Progenitor cell of endocrine pancreas (in vitro differentiated cells): Measurements from ENCODE around the gene TRIM4. TPM values are rescaled to one million over a fixed set of nuclear protein-coding genes. Genes with fewer than 3 reads are reported as not detected.
"Not testable (repeated sequence)": the region's sequence is repeated elsewhere in the genome, so short reads cannot be mapped to it uniquely, and the experiment has no call there.

Experiments used
- DNase-seq: peaks from one replicate; pipeline ENCODE4 v3.0.0; 2021; ENCODE audit warnings: low spot score; ENCODE audit not compliant: unreplicated experiment
- H3K27ac Mint-ChIP-seq: 2 replicates; pipeline ENCODE4 v1.8.0; 2021; ENCODE audit warnings: mild to moderate bottlenecking, moderate library complexity, mixed read lengths
- H3K27me3 Mint-ChIP-seq: 2 replicates; pipeline ENCODE4 v1.8.0; 2021; ENCODE audit warnings: mixed read lengths
- H3K36me3 Mint-ChIP-seq: 2 replicates; pipeline ENCODE4 v1.8.0; 2022; ENCODE audit warnings: mixed read lengths; ENCODE audit not compliant: insufficient read depth
- H3K4me1 Mint-ChIP-seq: 2 replicates; pipeline ENCODE4 v1.8.0; 2021; ENCODE audit warnings: low read depth, mixed read lengths
- H3K4me3 Mint-ChIP-seq: 2 replicates; pipeline ENCODE4 v1.8.0; 2021; ENCODE audit warnings: low read depth, mild to moderate bottlenecking, moderate library complexity, mixed read lengths
- H3K9me3 Mint-ChIP-seq: 2 replicates; pipeline ENCODE4 v1.8.0; 2021; ENCODE audit warnings: low read depth, mixed read lengths
- long read RNA-seq: library from polyadenylated mRNA; unstranded; transcript quantifications from one replicate; pipeline ENCODE4 v2.0.0, GENCODE V29; 2020
- total RNA-seq: library from RNA; stranded (reverse); gene quantifications from 2 replicates; pipeline ENCODE4 v1.2.1, GENCODE V29; 2021
- TF ChIP-seq, protein P1 (sequence below): fragments of 200-600 bp; sonication (generic); IDR thresholded peaks from one replicate; pipeline ENCODE4 v1.5.0; 2021; ENCODE audit warnings: antibody characterized with exemption, mild to moderate bottlenecking; ENCODE audit not compliant: unreplicated experiment

The TRIM4 gene, protein sequence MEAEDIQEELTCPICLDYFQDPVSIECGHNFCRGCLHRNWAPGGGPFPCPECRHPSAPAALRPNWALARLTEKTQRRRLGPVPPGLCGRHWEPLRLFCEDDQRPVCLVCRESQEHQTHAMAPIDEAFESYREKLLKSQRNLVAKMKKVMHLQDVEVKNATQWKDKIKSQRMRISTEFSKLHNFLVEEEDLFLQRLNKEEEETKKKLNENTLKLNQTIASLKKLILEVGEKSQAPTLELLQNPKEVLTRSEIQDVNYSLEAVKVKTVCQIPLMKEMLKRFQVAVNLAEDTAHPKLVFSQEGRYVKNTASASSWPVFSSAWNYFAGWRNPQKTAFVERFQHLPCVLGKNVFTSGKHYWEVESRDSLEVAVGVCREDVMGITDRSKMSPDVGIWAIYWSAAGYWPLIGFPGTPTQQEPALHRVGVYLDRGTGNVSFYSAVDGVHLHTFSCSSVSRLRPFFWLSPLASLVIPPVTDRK
- 14.2 and 15.6 TPM in 2 replicates for total RNA-seq
- long read RNA-seq, transcript TRIM4-201 (6 exons, 3,374 nt), result major isoform, 11 of 18 reads
- long read RNA-seq, partial matches to known transcripts, result 1 of 18 reads
- long read RNA-seq, other reads (novel, unspliced or antisense), result 5 of 18 reads

DNA sequence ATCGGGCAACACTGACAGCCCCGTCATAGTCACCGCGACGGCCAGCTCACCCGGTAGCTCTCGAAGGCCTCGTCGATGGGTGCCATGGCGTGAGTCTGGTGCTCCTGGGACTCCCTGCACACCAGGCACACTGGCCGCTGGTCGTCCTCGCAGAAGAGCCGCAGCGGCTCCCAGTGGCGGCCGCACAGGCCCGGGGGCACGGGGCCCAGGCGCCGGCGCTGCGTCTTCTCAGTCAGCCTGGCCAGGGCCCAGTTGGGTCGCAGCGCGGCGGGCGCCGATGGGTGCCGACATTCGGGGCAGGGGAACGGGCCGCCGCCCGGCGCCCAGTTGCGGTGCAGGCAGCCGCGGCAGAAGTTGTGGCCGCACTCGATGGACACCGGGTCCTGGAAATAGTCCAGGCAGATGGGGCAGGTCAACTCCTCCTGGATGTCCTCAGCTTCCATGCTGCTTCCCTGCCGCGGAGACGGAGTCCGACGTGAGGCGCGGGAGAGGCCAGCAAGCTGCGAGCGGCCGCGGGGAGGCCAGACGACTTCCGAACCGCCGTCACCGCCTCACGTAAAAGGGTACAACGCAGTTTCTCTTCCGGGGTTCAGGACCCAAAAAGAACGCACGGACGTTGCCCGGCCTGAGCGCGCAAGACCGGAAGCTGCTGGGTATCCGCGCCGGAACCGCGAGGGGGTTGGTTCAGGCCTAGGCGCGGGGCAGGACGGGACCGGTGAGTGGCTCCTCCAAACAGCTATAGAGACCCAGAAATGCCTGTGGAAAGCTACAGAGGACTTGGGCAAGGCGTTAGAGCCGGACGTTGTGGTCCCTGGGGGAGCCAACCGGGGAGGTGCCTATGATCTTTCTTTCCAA is at the start of gene TRIM4:
TRIM4 (minus strand) TSS at position 572 of the 855 bp plus-strand sequence; CDS start at position 443, 129 bp downstream.
- Mint-ChIP-seq H3K4me3 (peak within 1 kb of the TSS; percentile 84), H3K9me3 (peaks cover 5% of the 10 kb centered on the region), H3K27ac (peak within 1 kb of the TSS; percentile 91), H3K27me3 (no peaks in the 10 kb centered on the region), H3K4me1 (peaks cover 9% of the 10 kb centered on the region), H3K36me3 (peaks cover 2% of the 10 kb centered on the region)
- DNase-seq, result peak; percentile 39
- TF ChIP-seq, protein P1, sequence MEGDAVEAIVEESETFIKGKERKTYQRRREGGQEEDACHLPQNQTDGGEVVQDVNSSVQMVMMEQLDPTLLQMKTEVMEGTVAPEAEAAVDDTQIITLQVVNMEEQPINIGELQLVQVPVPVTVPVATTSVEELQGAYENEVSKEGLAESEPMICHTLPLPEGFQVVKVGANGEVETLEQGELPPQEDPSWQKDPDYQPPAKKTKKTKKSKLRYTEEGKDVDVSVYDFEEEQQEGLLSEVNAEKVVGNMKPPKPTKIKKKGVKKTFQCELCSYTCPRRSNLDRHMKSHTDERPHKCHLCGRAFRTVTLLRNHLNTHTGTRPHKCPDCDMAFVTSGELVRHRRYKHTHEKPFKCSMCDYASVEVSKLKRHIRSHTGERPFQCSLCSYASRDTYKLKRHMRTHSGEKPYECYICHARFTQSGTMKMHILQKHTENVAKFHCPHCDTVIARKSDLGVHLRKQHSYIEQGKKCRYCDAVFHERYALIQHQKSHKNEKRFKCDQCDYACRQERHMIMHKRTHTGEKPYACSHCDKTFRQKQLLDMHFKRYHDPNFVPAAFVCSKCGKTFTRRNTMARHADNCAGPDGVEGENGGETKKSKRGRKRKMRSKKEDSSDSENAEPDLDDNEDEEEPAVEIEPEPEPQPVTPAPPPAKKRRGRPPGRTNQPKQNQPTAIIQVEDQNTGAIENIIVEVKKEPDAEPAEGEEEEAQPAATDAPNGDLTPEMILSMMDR, result peak; percentile 23

DNA sequence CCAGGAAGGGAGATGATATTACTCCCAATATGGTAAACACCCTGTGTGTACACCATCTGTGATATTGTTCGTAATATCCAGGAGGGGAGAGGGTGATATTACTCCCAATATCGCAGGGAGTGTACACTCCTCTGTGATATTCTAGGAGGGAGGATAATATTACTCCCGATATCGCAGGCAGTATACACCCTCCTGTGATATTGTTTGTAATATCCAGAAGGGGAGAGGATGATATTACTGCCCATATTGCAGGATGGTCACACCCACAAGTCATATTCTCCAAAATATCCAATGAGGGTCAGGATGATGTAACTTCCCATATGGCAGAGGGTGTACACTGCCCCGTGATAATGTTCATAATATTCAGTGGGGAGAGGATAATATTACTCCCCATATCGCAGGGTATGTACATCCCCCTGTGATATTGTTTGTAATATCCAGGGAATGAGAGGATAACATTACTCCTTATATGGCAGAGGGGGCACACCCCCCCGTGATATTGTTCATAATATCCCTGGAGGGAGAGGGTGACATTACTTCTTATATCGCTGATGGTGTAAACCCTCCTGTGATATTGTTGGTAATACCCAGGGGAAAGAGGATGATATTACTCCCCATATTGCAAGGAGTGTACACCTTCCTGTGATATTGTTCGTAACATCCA is 39.4 kb upstream of the TRIM4 start:
- no peaks in the 10 kb centered on the region for H3K36me3 Mint-ChIP-seq
- no peak overlapping the region for H3K4me3 Mint-ChIP-seq

DNA sequence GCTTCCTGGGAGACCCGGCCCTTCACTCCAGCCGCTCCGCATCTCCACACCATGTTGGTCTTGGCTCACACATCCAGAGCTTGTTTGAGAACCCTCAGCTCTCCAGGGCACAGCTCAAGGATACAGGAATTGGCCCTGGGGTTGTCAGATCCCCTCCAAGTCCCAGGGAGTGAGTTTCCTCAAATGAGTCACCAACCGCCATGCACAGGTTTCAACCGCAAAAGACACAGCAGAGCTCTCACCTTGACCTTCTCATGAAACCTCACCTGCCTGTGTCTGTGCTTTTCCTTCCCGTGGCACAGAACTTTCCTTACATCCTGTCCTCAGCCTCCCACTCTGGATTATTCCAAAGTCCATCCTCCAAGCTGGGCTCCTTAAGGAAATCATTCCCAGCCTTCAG is 35.9 kb upstream of the TRIM4 start:
- H3K4me3 Mint-ChIP-seq, result no peak overlapping the region
- DNase-seq, result no peak
- TF ChIP-seq, protein P1, result no peak
- H3K4me1 Mint-ChIP-seq, result no peaks in the 10 kb centered on the region
- no peak overlapping the region for H3K27ac Mint-ChIP-seq
- no peaks in the 10 kb centered on the region for H3K36me3 Mint-ChIP-seq
- peaks cover 3% of the 10 kb centered on the region for H3K9me3 Mint-ChIP-seq
- H3K27me3 Mint-ChIP-seq, result peaks cover 33% of the 10 kb centered on the region

More for the DNA sequence above, 39.4 kb upstream of the TRIM4 start:
- peaks cover 57% of the 10 kb centered on the region for H3K27me3 Mint-ChIP-seq
- no peaks in the 10 kb centered on the region for H3K9me3 Mint-ChIP-seq
- no peak for DNase-seq
- TF ChIP-seq, protein P1, result no peak
- H3K4me1 Mint-ChIP-seq, result no peaks in the 10 kb centered on the region
- no peak overlapping the region for H3K27ac Mint-ChIP-seq

DNA sequence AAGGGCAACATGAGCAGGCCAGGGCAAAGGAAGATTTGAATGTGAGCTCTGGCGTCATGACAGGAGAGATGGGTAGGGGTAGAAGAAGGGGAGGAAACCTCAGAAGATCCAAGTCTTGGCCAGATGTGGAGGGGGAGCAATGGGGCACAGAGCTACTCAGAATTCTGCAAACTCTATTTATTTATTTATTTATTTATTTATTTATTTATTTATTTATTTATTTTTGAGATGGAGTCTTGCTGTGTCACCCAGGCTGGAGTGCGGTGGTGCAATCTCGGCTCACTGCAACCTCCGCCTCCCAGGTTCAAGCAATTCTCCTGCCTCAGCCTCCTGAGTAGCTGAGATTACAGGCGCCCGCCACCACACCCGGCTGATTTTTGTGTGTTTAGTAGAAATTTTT is 35.3 kb upstream of the TRIM4 start:
- peaks cover 30% of the 10 kb centered on the region for H3K27me3 Mint-ChIP-seq
- H3K4me3 Mint-ChIP-seq, result not testable (repeated sequence)

DNA sequence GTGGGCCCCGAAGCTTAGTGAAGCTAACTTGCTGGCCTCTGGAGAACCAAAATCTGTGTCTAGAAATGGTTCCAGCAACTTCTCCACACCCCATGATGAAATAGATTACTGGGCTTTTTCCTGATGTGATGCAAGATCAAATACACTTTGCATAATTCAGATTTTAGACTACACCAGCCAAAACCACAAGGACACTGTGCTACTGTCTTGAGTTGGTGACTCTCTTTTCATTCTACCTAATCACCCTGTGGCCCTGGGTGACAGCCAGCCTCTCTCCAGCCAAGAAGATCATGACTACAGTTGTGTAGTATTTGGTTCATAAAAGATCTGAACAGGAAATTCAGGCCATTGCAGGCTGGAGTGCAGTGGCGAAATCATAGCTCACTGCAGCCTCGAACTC is 34.3 kb upstream of the TRIM4 start:
- no peak for DNase-seq
- Mint-ChIP-seq H3K4me3 (no peak overlapping the region), H3K27ac (no peak overlapping the region), H3K27me3 (peaks cover 23% of the 10 kb centered on the region), H3K36me3 (no peaks in the 10 kb centered on the region), H3K9me3 (peaks cover 8% of the 10 kb centered on the region), H3K4me1 (no peaks in the 10 kb centered on the region)
- TF ChIP-seq, protein P1, result no peak

More for the DNA sequence above, 35.3 kb upstream of the TRIM4 start:
- not testable (repeated sequence) for H3K27ac Mint-ChIP-seq, DNase-seq, H3K36me3 Mint-ChIP-seq, H3K9me3 Mint-ChIP-seq, H3K4me1 Mint-ChIP-seq

DNA sequence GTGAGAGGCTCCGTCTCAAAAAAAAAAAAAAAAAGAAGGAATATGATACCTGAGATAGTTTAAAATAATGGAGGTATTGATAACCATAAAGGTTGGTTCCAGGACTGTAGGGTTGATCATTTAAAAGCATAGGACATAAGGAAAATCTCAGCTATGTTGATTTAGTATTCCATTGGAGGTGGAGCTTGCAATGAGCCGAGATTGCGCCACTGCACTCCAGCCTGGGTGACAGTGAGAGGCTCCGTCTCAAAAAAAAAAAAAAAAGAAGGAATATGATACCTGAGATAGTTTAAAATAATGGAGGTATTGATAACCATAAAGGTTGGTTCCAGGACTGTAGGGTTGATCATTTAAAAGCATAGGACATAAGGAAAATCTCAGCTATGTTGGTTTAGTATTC is 33.3 kb upstream of the TRIM4 start:
- H3K27ac Mint-ChIP-seq, H3K36me3 Mint-ChIP-seq, DNase-seq, H3K4me1 Mint-ChIP-seq, H3K9me3 Mint-ChIP-seq, H3K4me3 Mint-ChIP-seq: not testable (repeated sequence)
- peaks cover 21% of the 10 kb centered on the region for H3K27me3 Mint-ChIP-seq

DNA sequence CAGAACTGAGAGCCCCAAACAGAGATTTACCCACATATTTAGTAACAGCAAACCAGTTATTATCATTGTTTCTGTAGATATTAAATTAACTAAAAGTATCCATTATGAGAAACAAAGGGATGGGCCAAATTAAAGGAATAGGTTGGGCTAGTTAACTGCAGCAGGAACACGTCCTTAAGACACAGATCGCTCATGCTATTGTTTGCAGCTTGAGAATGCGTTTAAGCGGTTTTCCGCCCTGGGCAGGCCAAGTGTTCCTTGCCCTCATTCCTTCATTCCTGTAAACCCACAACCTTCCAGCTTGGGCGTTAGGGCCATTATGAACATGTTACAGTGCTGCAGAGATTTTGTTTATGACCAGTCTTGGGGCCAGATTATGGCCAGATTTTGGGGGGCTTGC is 31.5 kb upstream of the TRIM4 start:
- not testable (repeated sequence) for H3K36me3 Mint-ChIP-seq, H3K27ac Mint-ChIP-seq, H3K9me3 Mint-ChIP-seq, H3K4me3 Mint-ChIP-seq, DNase-seq, H3K4me1 Mint-ChIP-seq
- peaks cover 16% of the 10 kb centered on the region for H3K27me3 Mint-ChIP-seq
